ENCODE data around the gene CPVL.

Gene CPVL

DNA sequence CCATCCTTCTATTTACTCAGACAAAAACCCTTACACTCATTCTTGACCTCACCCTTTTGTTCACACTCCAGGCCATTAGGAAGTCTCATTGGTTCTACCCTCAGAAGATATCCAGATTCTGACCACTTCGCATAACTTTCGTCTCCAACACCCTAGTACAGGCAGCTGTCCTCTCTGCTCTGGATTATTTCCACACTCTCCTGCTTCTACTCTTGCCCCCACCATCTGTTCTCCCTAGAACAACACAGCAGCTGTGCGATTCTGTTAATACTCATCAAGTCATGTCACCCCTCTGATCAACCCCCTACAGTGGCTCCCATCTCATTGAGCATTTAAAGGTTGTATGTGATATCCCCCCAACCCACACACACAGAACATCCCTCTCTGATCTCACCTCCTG is 172.7 kb downstream of the CPVL start:
- TF ChIP-seq, protein P1, sequence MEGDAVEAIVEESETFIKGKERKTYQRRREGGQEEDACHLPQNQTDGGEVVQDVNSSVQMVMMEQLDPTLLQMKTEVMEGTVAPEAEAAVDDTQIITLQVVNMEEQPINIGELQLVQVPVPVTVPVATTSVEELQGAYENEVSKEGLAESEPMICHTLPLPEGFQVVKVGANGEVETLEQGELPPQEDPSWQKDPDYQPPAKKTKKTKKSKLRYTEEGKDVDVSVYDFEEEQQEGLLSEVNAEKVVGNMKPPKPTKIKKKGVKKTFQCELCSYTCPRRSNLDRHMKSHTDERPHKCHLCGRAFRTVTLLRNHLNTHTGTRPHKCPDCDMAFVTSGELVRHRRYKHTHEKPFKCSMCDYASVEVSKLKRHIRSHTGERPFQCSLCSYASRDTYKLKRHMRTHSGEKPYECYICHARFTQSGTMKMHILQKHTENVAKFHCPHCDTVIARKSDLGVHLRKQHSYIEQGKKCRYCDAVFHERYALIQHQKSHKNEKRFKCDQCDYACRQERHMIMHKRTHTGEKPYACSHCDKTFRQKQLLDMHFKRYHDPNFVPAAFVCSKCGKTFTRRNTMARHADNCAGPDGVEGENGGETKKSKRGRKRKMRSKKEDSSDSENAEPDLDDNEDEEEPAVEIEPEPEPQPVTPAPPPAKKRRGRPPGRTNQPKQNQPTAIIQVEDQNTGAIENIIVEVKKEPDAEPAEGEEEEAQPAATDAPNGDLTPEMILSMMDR (conservative IDR thresholded peaks at IDR 0.05; ENCODE audit: low read depth): no peak
- ChIA-PET POLR2A (ENCODE audit: low non-redundant PET) (no interaction called here), CTCF (no interaction called here)
- DNase-seq (ENCODE audit: low spot score): no peak
- no peak overlapping the region for H3K27ac ChIP-seq

DNA sequence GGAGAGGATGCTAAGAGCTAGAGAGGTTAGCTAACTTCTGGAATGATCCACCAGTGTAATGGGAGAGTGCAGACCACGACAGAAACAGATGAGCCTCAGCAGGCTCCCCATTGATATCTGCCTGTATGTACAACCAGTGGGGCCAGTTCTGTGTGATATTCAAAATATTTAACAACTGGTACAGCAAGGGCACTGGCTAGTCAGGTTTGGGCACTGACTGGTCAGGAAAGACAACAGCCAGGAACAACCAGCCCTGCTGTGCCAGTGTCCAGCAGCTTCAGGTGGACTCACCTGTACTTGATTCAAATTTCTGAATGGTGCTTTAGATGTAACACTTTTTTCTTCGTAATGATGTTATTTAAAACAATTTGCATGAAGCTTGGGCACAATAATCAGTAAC is 182.3 kb downstream of the CPVL start:
- CTCF ChIA-PET: no interaction called here

DNA sequence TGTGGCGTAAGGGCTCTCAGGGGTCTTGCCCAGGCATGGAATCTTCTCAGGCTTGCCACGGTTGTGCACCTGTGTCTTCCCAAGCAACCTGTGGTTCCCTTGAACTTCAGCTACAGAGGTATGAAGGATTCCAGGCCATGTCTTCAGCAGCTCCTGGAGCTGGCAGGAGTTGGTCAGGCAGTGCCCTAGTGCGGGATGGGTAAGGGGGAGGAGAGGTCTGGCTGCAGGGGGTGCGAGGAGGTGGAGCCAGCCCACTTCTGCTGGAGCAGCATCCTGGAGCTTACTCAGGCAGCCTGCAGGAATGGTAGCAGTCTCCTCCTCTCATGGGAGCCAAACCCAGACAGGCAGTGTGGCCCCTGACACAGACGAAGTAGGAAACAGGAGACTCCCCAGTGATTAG is 184.4 kb downstream of the CPVL start:
- DNase-seq (ENCODE audit: low spot score): no peak
- ChIA-PET POLR2A (ENCODE audit: low non-redundant PET) (interaction anchor here (0.6 kb wide), 1 partner anchor 158 kb away, joined by 3 read pairs; no protein-coding TSS in a partner anchor), CTCF (interaction anchor here (0.6 kb wide), 2 partner anchors 40 to 48 kb away, joined by 3 to 5 read pairs; no protein-coding TSS in a partner anchor)
- TF ChIP-seq, protein P1 (conservative IDR thresholded peaks at IDR 0.05; ENCODE audit: low read depth): no peak
- H3K27ac ChIP-seq: no peak overlapping the region

More for the DNA sequence above, 182.3 kb downstream of the CPVL start:
- H3K27ac ChIP-seq: no peak overlapping the region
- TF ChIP-seq, protein P1 (conservative IDR thresholded peaks at IDR 0.05; ENCODE audit: low read depth): no peak
- POLR2A ChIA-PET (ENCODE audit: low non-redundant PET): no interaction called here
- DNase-seq (ENCODE audit: low spot score): no peak

DNA sequence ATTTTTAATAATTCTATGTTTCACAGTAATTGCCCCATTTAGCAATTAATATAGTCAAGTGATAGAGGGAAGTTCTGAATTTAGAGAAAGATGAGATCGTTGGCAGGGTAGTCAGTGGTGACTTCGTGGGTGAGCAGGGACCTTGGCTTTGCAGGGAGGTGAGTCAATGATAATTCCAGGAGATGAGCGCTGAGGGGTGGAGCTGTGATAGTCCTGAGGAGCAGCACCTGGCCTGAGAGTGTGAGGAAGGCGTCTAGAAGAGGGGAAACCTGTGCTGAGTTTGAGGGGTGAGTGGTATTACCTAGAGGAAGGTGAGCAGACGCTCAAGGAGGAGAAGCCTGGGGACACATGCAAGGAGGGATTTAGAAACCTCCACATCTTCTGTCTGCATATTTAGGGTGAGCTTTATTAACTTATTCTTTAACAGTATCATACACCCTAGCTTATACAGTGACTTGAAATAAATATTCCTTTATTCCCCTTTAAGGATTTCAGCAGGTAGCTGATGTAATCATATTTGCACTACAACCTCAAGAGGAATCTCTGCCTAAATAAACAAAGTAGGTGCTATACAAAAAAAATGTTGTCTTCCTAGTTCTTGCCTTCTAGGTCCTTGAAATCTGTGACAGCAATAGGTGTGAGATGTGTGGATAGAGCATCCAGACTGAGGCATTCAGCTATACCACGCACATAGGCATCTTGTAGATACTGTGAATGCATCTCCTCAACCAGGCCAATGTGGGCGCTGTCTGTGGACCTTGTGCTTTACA is 186.1 kb downstream of the CPVL start:
- ChIA-PET CTCF (interaction anchor here (0.6 to 1.4 kb wide), 2 partner anchors 33 to 45 kb away, joined by 3 to 4 read pairs; no protein-coding TSS in a partner anchor), POLR2A (ENCODE audit: low non-redundant PET) (no interaction called here)
- no peak overlapping the region for H3K27ac ChIP-seq
- TF ChIP-seq, protein P1 (conservative IDR thresholded peaks at IDR 0.05; ENCODE audit: low read depth): no peak
- DNase-seq (ENCODE audit: low spot score): no peak

DNA sequence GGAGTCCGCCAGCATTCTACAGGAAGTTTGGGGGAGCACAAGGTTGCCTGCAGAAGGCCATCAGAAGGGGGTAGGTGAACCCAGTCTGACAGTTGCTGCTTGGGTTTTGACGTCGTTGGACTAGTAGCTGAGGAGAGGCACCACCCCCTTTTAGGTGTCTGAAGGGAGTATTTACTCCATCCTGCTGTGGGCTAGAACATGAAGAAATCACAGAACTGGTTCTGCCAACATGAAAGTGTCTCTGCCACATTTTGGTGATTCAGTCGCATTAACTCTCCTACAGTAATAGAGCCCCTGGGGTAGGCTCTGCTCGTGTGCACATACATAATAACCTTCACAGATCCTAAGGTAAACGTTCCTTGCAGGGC is 187.4 kb downstream of the CPVL start:
- no peak overlapping the region for H3K27ac ChIP-seq
- TF ChIP-seq, protein P1 (conservative IDR thresholded peaks at IDR 0.05; ENCODE audit: low read depth): no peak
- ChIA-PET CTCF (interaction anchor here (4.6 kb wide), 1 partner anchor 32 kb away, joined by 30 read pairs; no protein-coding TSS in a partner anchor), POLR2A (ENCODE audit: low non-redundant PET) (no interaction called here)
- DNase-seq (ENCODE audit: low spot score): no peak

DNA sequence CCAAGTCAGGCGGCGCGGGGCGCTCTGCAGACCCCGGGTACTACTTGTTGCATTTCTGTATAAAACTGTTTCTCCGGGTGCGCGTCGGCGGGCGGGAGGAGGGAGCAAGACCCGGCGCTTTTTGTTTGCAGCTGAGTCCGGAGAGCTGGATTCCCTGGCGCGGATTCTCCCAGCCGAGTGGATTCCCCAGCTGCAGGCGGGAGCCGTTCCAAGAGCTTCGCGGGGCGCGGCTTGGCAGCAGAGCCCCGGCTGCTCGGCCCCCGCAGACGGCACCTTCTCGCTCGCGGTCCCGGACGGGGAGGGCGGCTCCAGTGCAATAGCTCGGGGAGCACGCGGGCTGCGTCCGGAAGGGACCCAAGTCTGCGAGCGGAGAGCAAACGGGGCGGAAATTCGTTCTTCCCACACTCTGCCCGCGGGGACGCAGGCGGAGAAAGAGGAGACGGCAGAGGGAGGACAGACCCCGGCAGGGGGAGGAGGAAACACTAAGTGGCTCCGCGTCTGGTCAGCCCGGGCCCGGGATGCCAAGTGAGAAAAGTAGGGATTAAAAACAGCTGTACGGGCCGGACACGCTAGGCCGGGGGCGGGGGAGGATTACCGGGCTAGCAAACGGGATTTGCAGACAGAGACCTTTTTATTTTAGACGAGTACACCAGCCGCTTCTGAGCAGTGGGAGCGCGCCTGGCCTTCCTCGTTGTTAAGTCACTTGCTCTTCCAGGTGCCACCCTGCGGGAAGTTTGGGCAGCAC is 187.9 kb downstream of the CPVL start, which contains the start of gene TRIL:
TRIL (minus strand) TSS at position 96 of the 745 bp plus-strand sequence. CDS start 284 bp downstream, outside the sequence.
- TF ChIP-seq, protein P1 (conservative IDR thresholded peaks at IDR 0.05; ENCODE audit: low read depth): no peak
- ChIA-PET POLR2A (ENCODE audit: low non-redundant PET) (no interaction called here), CTCF (interaction anchor here (3.3 to 4.6 kb wide), 2 partner anchors 31 to 148 kb away, joined by 30 to 37 read pairs; no protein-coding TSS in a partner anchor)

More for the DNA sequence above, 187.9 kb downstream of the CPVL start, which contains the start of gene TRIL:
- DNase-seq (ENCODE audit: low spot score): no peak
- H3K27ac ChIP-seq: no peak within 1 kb of the TSS
